ENCODE measurements around the gene CCDC149.

Gene CCDC149

DNA sequence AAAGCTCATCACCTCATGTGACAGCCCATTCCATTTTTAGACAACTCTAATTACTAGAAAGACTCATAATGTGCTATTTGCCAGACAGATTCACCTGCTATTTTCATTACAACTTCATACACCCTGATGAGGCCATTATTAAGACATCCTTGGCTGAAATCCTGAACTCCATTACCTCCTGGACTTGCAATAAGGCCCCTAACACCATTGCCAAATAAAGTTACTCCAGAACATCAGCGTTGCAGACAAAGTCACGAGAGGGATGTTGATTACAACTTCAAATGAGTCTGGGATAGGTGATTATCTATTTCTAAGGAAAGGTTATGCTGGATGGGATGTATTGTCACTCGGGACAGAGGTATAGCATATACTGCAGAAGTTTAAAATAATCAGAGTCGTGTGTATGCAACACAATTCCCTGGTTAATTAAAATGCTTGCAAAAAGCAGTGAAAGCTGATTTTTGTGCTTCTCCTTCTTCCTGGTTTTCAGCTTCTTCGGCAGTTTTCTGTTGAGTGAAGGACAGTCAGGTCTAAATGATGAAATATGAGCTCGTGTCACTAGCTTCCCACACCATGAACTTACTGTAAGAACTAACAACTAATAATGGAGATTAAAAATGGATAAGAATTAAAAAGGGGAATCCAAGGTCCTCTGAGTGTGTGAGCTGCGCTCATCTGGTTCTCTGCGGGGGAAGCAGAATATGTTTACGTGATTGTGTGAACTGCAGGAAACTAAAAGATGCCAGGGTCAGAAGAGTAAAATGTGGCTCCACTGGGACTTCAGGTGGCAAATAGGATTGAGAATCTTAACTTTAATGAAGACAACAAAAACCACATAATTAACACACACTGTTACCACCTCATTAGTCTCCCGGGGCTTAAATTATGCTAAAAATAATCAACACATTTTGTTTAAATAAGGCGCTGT lies 135.0 kb downstream of the CCDC149 start:
- no peak for DNase-seq (ENCODE audit: low spot score)

DNA sequence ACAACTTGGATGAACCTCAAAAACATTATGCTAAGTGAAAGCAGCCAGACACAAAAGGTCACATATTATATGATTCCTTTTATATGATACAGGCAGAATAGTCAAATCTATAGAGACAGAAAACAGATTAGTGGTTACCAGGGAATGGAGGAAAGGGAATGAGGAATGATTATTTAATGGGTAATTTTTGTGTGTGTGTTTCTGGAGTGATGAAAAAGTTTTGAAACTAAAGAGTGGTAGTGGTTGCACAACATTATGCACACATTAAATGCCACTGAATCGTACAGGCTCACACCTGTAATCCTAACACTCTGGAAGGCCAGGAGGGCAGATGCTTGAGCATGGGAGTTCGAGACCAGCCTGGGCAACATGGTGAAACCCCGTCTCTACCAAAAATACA lies 137.1 kb downstream of the CCDC149 start:
- DNase-seq (ENCODE audit: low spot score), result no peak

DNA sequence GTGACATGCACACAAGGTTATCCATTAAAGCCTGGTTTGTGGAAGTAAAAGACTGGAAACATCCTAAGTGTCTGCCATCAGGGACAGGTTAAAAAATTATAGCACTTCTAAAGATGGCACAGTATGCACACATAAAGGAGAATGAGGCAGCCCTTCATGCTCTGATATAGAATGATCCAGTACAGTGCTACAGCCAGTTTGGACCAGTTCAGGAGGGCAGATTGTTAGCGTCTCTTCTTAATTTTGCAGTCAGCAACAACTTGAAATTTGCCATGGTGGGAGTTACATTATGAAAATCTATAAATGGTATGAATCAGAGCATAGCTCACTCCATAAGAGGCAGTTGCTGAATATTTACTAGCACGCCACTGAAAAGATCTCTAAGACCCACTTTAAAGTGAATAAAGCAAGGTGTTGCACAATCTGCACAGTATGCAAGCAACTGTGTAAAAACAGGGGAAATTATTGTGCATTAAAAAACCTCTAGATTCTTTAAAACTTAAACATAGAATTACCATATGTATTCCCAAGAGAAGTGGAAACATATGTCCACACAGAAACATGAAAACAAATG lies 137.7 kb downstream of the CCDC149 start:
- no peak for DNase-seq (ENCODE audit: low spot score)

DNA sequence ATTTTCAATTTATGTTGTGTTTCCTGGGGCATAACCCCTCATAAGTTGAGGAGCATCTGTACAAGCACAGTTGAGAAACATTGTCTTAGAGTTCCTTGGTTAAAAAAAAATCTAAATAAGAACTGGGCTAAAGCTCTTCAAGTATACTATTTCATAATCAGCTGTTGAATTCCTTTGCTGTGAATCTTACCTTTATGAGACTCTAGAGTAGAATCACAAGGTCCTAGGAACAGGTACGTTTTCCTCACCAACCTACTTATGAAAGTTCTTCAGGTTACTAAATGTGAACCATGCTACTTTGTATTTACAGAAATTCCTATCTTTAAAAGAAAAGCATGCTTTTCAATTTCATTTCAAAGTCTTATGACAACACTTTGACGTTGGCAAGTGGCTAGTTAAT lies 138.4 kb downstream of the CCDC149 start:
- DNase-seq (ENCODE audit: low spot score), result no peak

DNA sequence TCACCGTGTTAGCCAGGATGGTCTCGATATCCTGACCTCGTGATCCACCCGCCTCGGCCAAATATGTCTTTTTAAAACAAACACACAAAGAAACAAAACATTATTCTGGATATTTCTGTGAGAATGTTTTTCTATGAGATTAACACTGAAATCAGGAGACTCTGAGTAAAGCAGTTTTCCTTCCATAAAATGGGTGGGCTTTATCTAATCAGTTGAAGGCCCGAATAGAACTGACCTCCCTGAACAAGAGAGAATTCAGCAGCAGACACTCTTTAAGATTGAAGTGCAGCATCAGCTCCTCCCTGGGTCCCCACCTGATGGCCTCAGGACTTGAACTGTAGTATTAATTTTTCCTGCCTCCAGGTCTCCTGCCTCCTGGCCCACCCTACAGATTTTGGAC lies 139.9 kb downstream of the CCDC149 start:
- DNase-seq (ENCODE audit: low spot score), result no peak

DNA sequence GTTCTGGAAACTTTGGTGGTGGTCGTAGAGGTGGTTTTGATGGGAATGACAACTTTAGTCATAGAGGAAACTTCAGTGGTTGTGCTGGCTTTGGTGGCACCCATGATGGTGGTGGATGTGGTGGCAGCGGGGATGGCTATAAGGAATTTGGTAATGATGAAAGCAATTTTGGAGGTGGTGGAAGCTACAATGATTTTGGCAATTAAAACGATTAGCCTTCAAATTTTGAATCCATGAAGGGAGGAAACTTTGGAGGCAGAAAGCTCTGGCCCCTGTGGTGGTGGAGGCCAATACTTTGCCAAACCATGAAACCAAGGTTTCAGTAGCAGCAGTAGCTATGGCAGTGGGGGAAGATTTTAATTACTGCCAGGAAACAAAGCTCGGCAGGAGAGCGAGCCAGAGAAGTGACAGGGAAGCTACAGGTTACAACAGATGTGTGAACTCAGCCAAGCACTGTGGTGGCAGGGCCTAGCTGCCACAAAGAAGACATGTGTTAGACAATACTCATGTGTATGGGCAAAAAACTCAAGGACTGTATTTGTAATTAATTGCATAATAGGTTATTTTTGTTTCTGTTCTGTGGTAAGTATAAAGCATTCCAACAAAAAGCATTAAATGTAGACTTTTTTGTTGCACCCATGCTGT lies 140.7 kb downstream of the CCDC149 start:
- no peak for DNase-seq (ENCODE audit: low spot score)

DNA sequence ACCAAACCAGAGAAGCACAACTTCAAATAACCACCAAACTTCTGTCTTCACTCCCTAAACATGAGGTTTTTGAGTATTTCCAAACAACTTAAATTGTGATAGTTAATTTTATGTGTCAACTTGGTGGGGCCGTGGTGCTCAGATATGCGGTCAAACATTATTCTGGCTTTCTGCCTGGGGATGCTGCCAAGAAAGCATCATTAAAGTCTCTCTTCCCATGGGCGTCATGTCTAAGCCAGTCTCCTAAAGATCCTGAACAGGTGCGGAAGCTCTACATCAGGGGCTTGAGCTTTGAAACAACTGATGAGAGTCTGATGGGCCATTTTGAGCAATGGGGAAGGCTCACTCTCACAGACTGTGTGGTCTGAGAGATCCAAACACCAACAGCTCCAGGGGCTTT lies 141.6 kb downstream of the CCDC149 start:
- DNase-seq (ENCODE audit: low spot score), result no peak

DNA sequence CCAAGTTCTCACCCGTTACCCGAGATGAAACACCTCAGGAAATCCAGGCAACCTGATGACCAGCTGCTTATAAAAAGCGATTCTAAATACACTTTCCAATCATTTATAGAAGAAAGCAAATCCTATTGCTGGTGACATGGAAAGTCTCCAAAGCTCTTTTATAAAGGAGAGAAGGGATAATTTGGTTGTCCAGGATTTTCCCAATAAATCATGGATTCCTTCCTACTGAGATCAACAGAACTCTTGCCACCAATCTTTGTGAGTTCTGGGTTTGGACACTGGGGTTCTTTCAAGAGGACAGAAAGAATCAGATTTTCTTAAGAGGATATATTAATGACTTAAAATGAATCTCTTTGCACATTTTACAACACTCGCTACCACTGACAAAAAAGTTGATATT lies 142.2 kb downstream of the CCDC149 start:
- DNase-seq (ENCODE audit: low spot score), result no peak

DNA sequence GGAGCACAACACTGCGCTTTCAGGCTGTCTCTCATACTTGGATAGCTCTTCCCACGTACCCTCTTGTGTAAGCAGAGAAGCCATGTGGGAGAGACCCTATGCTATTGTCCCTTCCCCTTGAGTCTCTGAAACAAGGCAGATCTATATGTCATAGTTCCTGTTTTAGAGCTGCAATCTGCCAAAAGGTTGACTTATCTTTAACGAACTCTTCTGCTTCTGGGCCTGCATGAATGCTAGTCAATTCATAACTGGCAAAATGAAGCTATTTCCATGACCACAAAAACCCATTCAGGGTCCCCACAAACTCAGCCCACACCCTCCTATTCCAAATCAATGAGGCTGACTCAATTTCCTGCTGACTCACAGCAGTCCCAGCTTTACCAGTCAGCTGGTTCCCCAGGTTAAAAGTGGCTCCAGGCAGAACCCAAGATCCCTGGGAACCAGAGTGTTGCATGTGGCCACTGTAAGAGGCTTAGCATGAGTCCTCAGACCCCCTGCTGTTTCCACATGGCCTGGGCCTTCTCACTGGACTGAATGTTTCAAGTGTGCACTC lies 142.7 kb downstream of the CCDC149 start:
- DNase-seq (ENCODE audit: low spot score), result peak; percentile 46

DNA sequence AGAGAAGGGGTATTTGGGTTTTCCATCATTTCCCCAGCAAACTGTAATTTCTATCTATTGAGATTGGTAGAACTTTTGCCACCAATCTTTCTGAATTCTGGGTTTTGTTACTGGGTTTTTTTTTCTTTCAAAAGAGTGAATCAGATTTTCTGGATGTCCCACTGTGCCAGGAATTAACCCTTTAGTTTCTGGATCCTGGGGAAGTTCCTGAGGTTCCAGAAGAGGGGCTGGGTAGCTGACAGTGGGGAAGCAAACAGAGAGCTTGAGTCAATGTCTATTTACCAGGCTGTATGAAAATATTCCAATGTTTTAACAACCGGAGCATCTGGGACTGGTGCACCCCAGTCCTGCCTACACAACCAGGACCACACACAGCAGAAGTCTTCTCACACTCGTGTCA lies 143.3 kb downstream of the CCDC149 start:
- no peak for DNase-seq (ENCODE audit: low spot score)

DNA sequence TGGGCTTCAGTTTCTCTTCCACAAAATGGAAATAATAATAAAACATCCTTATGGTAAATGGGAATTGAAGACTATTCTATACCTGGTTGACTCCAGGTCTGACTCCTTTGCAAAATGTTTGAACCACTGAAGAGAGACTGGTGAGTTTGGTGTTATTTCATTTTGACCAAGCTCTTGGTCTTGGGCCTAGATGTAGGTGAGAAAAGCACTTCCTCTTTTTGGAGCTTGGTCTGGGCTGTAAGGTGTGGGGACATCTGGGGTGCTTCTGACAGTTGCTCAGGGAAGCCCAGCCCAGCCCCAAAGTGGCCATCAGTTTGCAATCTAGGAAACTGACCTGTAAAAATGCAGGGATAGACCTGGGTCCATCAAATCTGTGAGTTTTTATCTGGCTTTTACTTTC lies 144.2 kb downstream of the CCDC149 start:
- DNase-seq (ENCODE audit: low spot score), result no peak

DNA sequence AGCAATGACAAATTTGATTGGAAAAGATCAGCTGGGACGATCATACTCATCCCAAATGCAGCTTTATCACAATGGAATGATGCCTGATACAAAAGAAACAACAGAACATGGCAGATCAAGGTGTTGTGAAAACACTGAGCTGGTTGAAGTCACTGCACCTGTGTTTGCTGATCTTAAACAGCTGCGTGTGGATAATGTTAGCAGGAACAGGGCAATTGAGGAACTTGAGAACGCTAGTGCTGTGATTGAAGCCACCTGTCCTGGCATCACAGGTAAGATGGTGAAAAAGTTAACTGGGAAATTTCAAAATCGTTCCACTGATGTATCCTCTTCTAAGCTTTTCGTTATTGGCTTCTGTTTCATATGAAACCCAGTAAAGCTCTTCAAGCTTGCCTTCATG lies 144.8 kb downstream of the CCDC149 start:
- no peak for DNase-seq (ENCODE audit: low spot score)

DNA sequence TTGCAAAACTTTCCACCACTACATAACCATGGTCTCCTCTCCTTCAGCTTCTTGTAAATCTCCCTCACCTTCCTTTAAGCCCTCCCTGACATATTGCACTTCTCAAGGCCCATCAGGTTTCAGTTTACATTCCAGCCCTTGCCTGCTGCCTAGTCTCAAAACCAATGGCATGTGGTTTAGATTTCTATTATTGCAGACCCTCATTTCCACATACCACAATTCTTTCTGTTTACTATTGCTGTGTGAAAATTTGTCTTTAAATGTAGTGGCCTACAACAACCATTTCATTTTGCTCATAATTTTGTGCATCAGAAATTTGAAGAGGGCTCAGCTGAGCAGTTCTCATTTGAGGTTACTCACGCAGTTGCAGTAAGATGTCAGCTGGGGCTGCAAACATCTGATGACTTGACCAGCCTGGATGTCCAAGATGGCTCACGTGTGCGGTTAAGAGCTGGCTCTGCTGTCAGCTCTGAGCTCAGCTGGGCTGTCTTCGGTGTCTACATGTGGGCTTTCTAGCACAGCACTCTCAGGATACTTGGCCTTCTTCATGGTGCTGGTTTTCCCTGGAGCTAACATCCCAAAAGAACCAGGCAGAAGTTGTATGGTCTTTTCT lies 147.4 kb downstream of the CCDC149 start:
- DNase-seq (ENCODE audit: low spot score), result no peak

DNA sequence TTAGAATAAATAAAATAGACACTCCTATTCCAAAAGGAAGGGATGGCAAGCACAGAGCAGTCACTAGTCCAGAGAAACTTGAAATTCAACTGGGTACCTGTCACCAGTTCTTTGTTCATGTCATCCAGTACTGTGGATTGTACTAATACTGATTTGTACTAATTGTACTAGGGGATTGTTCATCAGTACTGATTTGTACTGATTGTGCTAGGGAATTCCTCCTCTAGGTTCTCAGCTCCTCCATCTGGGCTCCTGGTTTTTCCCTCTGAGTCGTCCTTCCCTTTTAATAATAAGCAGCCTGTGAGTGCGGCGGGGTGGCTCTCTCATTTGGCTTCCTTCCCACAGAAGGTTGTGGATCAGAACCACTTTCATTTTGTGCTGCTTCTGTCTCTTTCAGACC lies 148.5 kb downstream of the CCDC149 start:
- no peak for DNase-seq (ENCODE audit: low spot score)

DNA sequence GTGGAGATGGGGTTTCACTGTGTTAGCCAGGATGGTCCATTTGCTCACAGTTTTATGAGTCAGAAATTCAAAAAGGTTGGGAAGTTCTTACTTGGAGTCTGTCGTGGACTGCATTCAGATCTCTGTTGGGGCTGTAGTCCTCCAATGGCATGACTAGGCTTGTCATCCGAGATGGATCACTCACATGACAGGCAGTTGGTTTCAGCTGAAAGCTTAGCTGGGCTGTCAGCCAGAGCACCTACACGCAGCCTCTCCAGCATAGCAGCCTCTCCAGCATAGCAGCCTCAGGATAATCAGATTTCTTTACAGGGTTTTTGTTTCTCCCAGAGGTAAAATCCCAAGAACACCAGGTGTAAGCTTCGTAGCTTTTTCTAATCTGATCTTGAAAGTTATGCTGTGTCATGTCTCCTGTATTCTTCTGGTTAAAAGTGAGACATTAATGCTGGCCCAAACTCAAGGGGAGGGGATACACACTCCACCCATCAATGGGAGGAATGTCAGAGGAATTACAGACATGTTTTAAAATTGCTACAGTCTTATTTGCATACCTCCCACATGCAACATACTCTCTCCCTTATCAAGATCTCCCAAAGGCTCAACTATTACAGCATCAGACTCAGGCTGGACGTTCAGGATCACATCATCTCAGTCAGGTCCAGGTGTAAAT lies 149.1 kb downstream of the CCDC149 start:
- no peak for DNase-seq (ENCODE audit: low spot score)
